VCaP (cell line): Measurements from ENCODE around the gene NPPA.

ENCODE experiments used
- H3K27ac ChIP-seq: fragments of 450-650 bp; 2 replicates; pipeline ENCODE4 v1.5.1; 2017
- CTCF ChIP-seq: fragments of 450-650 bp; conservative IDR thresholded peaks from 2 replicates; pipeline ENCODE4 v1.5.1; 2017; ENCODE audit warnings: mild to moderate bottlenecking, moderate library complexity

Gene NPPA

GRCh38 chr1:11833497-11833896 lies 14.1 kb downstream of the NPPA start:
- TF ChIP-seq CTCF = no peak

GRCh38 chr1:11831945-11832725 lies 15.4 kb downstream of the NPPA start:
- no peak overlapping the region for H3K27ac ChIP-seq
- TF ChIP-seq CTCF = no peak

More at GRCh38 chr1:11833497-11833896, 14.1 kb downstream of the NPPA start:
- H3K27ac ChIP-seq = no peak overlapping the region

GRCh38 chr1:11828511-11828910 lies 19.1 kb downstream of the NPPA start:
- no peak for TF ChIP-seq CTCF
- H3K27ac ChIP-seq = no peak overlapping the region

- TF ChIP-seq CTCF = no peak
- H3K27ac ChIP-seq = no peak overlapping the region
Measured at GRCh38 chr1:11826946-11827345, 20.6 kb downstream of the NPPA start.

GRCh38 chr1:11825131-11825530 lies 22.5 kb downstream of the NPPA start:
- no peak for TF ChIP-seq CTCF
- no peak overlapping the region for H3K27ac ChIP-seq

GRCh38 chr1:11823366-11824137 lies 24.0 kb downstream of the NPPA start:
- H3K27ac ChIP-seq = no peak overlapping the region
- TF ChIP-seq CTCF = no peak

GRCh38 chr1:11822091-11822490 lies 25.5 kb downstream of the NPPA start:
- no peak overlapping the region for H3K27ac ChIP-seq

More at GRCh38 chr1:11822091-11822490, 25.5 kb downstream of the NPPA start:
- no peak for TF ChIP-seq CTCF
